Mesenchymal stem cell (in vitro differentiated cells and primary cell): ENCODE measurements around the gene CTRL.

Experiments
- DNase-seq: peaks from one replicate; pipeline ENCODE4 v3.0.0-alpha.2; 2013
- H2AFZ ChIP-seq: one replicate; pipeline ENCODE4 v1.6.1; 2013; ENCODE audit warnings: low read depth, mild to moderate bottlenecking, control low read depth, inconsistent platforms, low read length, moderate library complexity
- H2AK5ac ChIP-seq: 2 replicates; pipeline ENCODE4 v1.6.1; 2013; ENCODE audit warnings: low read length, moderate library complexity, mild to moderate bottlenecking, inconsistent platforms; ENCODE audit not compliant: severe bottlenecking
- H2BK120ac ChIP-seq: one replicate; pipeline ENCODE4 v1.6.1; 2013; ENCODE audit warnings: low read depth, mild to moderate bottlenecking, inconsistent platforms, low read length, moderate library complexity
- H2BK12ac ChIP-seq, 2 experiments: one replicate each; pipeline ENCODE4 v1.6.1; 2013; ENCODE audit warnings: inconsistent platforms in 2 of 2, low read length in 2 of 2, mild to moderate bottlenecking in 2 of 2, moderate library complexity in 2 of 2, control low read depth in 1 of 2
- H2BK15ac ChIP-seq: one replicate; pipeline ENCODE4 v1.6.1; 2013; ENCODE audit warnings: mild to moderate bottlenecking, low read depth, inconsistent platforms; ENCODE audit not compliant: poor library complexity, severe bottlenecking
- H2BK5ac ChIP-seq: 2 replicates; pipeline ENCODE4 v1.6.1; 2013; ENCODE audit warnings: low read depth, mild to moderate bottlenecking, low read length, control low read depth, inconsistent platforms; ENCODE audit not compliant: poor library complexity, severe bottlenecking
- H3K14ac ChIP-seq, 2 experiments: one replicate each; pipeline ENCODE4 v1.6.1; 2013; ENCODE audit warnings: inconsistent platforms in 2 of 2, low read length in 2 of 2, control low read depth in 1 of 2, mild to moderate bottlenecking in 1 of 2, moderate library complexity in 1 of 2
- H3K18ac ChIP-seq, 2 experiments: one replicate each; pipeline ENCODE4 v1.6.1; 2013; ENCODE audit warnings: inconsistent platforms in 2 of 2, low read length in 2 of 2, control low read depth in 1 of 2, low read depth in 1 of 2, mild to moderate bottlenecking in 1 of 2
- H3K23ac ChIP-seq, 2 experiments: one replicate each; pipeline ENCODE4 v1.6.1; 2013; ENCODE audit warnings: inconsistent platforms in 2 of 2, low read length in 2 of 2, mild to moderate bottlenecking in 2 of 2, moderate library complexity in 2 of 2, control low read depth in 1 of 2
- H3K27ac ChIP-seq: 2 replicates; pipeline ENCODE4 v1.5.1; 2013; ENCODE audit warnings: mild to moderate bottlenecking, moderate library complexity, low read length, control low read depth, inconsistent platforms; ENCODE audit not compliant: poor library complexity, severe bottlenecking
- H3K27me3 ChIP-seq, 2 experiments: 2 replicates each; pipeline versions ENCODE4 v1.6.1 to v1.7.0; 2013; ENCODE audit warnings: low read length in 2 of 2, mild to moderate bottlenecking in 2 of 2, moderate library complexity in 2 of 2, control low read depth in 1 of 2, inconsistent platforms in 1 of 2; ENCODE audit not compliant: control insufficient read depth in 1 of 2, insufficient read depth in 1 of 2
- H3K36me3 ChIP-seq, 2 experiments: 2 replicates each; pipeline versions ENCODE4 v1.6.1 to v1.7.0; 2013; ENCODE audit warnings: low read length in 2 of 2, control low read depth in 1 of 2, inconsistent platforms in 1 of 2, low read depth in 1 of 2, mild to moderate bottlenecking in 1 of 2; ENCODE audit not compliant: insufficient read depth in 2 of 2, control insufficient read depth in 1 of 2
- H3K4ac ChIP-seq, 2 experiments: one replicate each; pipeline ENCODE4 v1.6.1; 2013; ENCODE audit warnings: inconsistent platforms in 2 of 2, low read length in 2 of 2, mild to moderate bottlenecking in 2 of 2, moderate library complexity in 2 of 2, control low read depth in 1 of 2, low read depth in 1 of 2
- H3K4me1 ChIP-seq: 2 replicates; pipeline ENCODE4 v1.6.1; 2013; ENCODE audit warnings: low read depth, low read length, control low read depth; ENCODE audit not compliant: control insufficient read depth, insufficient read depth
- H3K4me2 ChIP-seq: 2 replicates; pipeline ENCODE4 v1.6.1; 2013; ENCODE audit warnings: low read length, mild to moderate bottlenecking, inconsistent platforms; ENCODE audit not compliant: poor library complexity, severe bottlenecking
- H3K4me3 ChIP-seq, 2 experiments: 2 replicates each; pipeline versions ENCODE4 v1.5.1 to v1.7.0; 2013; ENCODE audit warnings: low read length in 2 of 2, mild to moderate bottlenecking in 2 of 2, control low read depth in 1 of 2, low read depth in 1 of 2; ENCODE audit not compliant: insufficient read depth in 1 of 2
- H3K79me1 ChIP-seq: replicated peaks from 2 replicates; pipeline ENCODE4 v1.6.1; 2013; ENCODE audit warnings: mild to moderate bottlenecking, control low read depth, low read length, inconsistent platforms; ENCODE audit not compliant: poor library complexity, severe bottlenecking
- H3K9ac ChIP-seq: 2 replicates; pipeline ENCODE4 v1.7.0; 2013; ENCODE audit warnings: mild to moderate bottlenecking, low read length, moderate library complexity
- H3K9me3 ChIP-seq: 2 replicates; pipeline ENCODE4 v1.7.0; 2013; ENCODE audit warnings: mild to moderate bottlenecking, low read length; ENCODE audit not compliant: control insufficient read depth
- H4K8ac ChIP-seq: one replicate; pipeline ENCODE4 v1.6.1; 2013; ENCODE audit warnings: inconsistent platforms, mild to moderate bottlenecking, low read length, moderate library complexity
- H4K91ac ChIP-seq: one replicate; pipeline ENCODE4 v1.6.1; 2013; ENCODE audit warnings: mild to moderate bottlenecking, low read length, inconsistent platforms
- WGBS: methylation state at CpG from one replicate; pipeline ENCODE4 v1.1.7; 2013; ENCODE audit warnings: mixed read lengths; 5-methylcytosine and 5-hydroxymethylcytosine counted together

CTRL gene

GRCh38 chr16:67953641-67954375 is 22.1 kb upstream of the CTRL start:
- Histone ChIP-seq H3K14ac (no peak overlapping the region), H2AK5ac (no peak overlapping the region)
- 99% methylated on average over 7 of the region's 8 CpGs for WGBS

GRCh38 chr16:67951485-67951884 is 19.8 kb upstream of the CTRL start:
- Histone ChIP-seq H2BK12ac (no peak overlapping the region), H3K4me2 (no peak overlapping the region), H2AFZ (no peak overlapping the region), H2BK5ac (no peak overlapping the region), H3K9ac (no peak overlapping the region), H3K14ac (no peak overlapping the region), H3K4ac (no peak overlapping the region), H3K27ac (no peak overlapping the region), H2BK120ac (no peak overlapping the region), H2BK15ac (no peak overlapping the region), H3K36me3 (peaks cover 85 to 87% of the 10 kb centered on the region in 2 experiments), H3K18ac (no peak overlapping the region), H3K79me1 (peaks cover 57% of the 10 kb centered on the region), H3K27me3 (no peaks in the 10 kb centered on the region), H3K23ac (no peak overlapping the region), H3K9me3 (no peaks in the 10 kb centered on the region), H4K91ac (no peak overlapping the region), H3K4me3 (no peak overlapping the region), H2AK5ac (no peak overlapping the region), H4K8ac (no peak overlapping the region), H3K4me1 (peaks cover 2% of the 10 kb centered on the region)
- WGBS: 94% methylated on average over 12 of the region's 12 CpGs
- DNase-seq: no peak

More at GRCh38 chr16:67953641-67954375, 22.1 kb upstream of the CTRL start:
- Histone ChIP-seq H3K23ac (no peak overlapping the region), H2AFZ (no peak overlapping the region), H3K4me3 (no peak overlapping the region), H4K8ac (no peak overlapping the region), H3K9ac (no peak overlapping the region), H3K27ac (no peak overlapping the region), H2BK15ac (no peak overlapping the region), H3K79me1 (peaks cover 50% of the 10 kb centered on the region), H3K4ac (peak overlapping the region in 1 of 2 experiments; percentile 35), H3K36me3 (peaks cover 78 to 83% of the 10 kb centered on the region in 2 experiments), H3K4me1 (no peaks in the 10 kb centered on the region), H3K4me2 (no peak overlapping the region), H4K91ac (no peak overlapping the region), H3K18ac (no peak overlapping the region), H2BK120ac (no peak overlapping the region), H2BK5ac (no peak overlapping the region), H2BK12ac (no peak overlapping the region), H3K27me3 (no peaks in the 10 kb centered on the region), H3K9me3 (no peaks in the 10 kb centered on the region)
- no peak for DNase-seq

GRCh38 chr16:67950335-67950843 is 18.7 kb upstream of the CTRL start:
- Histone ChIP-seq H2BK12ac (no peak overlapping the region), H3K79me1 (peaks cover 63% of the 10 kb centered on the region), H2AK5ac (no peak overlapping the region), H3K23ac (no peak overlapping the region), H2BK5ac (no peak overlapping the region), H3K4me1 (peaks cover 5% of the 10 kb centered on the region), H2BK15ac (no peak overlapping the region), H3K4me3 (no peak overlapping the region), H3K18ac (no peak overlapping the region), H3K9ac (no peak overlapping the region), H3K14ac (no peak overlapping the region), H4K91ac (no peak overlapping the region), H3K9me3 (no peaks in the 10 kb centered on the region), H3K27me3 (no peaks in the 10 kb centered on the region), H3K27ac (no peak overlapping the region), H2AFZ (no peak overlapping the region), H3K36me3 (peaks cover 93% of the 10 kb centered on the region in 2 experiments), H3K4me2 (no peak overlapping the region), H3K4ac (no peak overlapping the region), H2BK120ac (no peak overlapping the region), H4K8ac (no peak overlapping the region)
- 100% methylated on average over 10 of the region's 16 CpGs for WGBS
- DNase-seq: no peak

- Histone ChIP-seq H4K8ac (no peak overlapping the region), H3K4me3 (no peak overlapping the region), H3K9ac (no peak overlapping the region), H3K9me3 (no peaks in the 10 kb centered on the region), H2AK5ac (no peak overlapping the region), H3K4ac (no peak overlapping the region), H3K14ac (no peak overlapping the region), H3K18ac (no peak overlapping the region), H3K27ac (no peak overlapping the region), H3K4me2 (no peak overlapping the region), H2BK12ac (no peak overlapping the region), H3K4me1 (peaks cover 6% of the 10 kb centered on the region), H2BK5ac (no peak overlapping the region), H2AFZ (no peak overlapping the region), H3K27me3 (no peaks in the 10 kb centered on the region), H4K91ac (peak overlapping the region; percentile 21), H3K23ac (no peak overlapping the region), H3K79me1 (peaks cover 59% of the 10 kb centered on the region), H3K36me3 (peaks cover 93% of the 10 kb centered on the region in 2 experiments), H2BK120ac (no peak overlapping the region), H2BK15ac (no peak overlapping the region)
- WGBS: 97% methylated on average over 11 of the region's 11 CpGs
- DNase-seq: no peak
Observed at GRCh38 chr16:67949645-67950044, 18.0 kb upstream of the CTRL start.
